ENCODE measurements around the gene GGT7.
"Not testable (repeated sequence)": the region's sequence is repeated elsewhere in the genome, so short reads cannot be mapped to it uniquely, and the experiment has no call there.

GGT7 gene

GRCh38 chr20:34880971-34881370 is 8.3 kb upstream of the GGT7 start:
- DNase-seq: not testable (repeated sequence)

GRCh38 chr20:34880215-34880850 is 7.7 kb upstream of the GGT7 start:
- DNase-seq: no peak

- no peak for DNase-seq
Observed at GRCh38 chr20:34876406-34877282, 4.0 kb upstream of the GGT7 start, which contains the start of gene ACSS2. ACSS2 (plus strand) TSS chr20:34876612; CDS start chr20:34876646, 34 bp downstream.

GRCh38 chr20:34875642-34876405 is 3.2 kb upstream of the GGT7 start:
- peak; percentile 98 for DNase-seq

GRCh38 chr20:34874094-34874654 is 1.5 kb upstream of the GGT7 start:
- DNase-seq: peak; percentile 83

- DNase-seq: no peak
Observed at GRCh38 chr20:34873583-34874093, 982 bp upstream of the GGT7 start.

- DNase-seq: no peak
Observed at GRCh38 chr20:34871966-34872621, 562 bp downstream of the GGT7 start.

GRCh38 chr20:34871320-34871926 is 1.2 kb downstream of the GGT7 start:
- no peak for DNase-seq

- DNase-seq: no peak
Observed at GRCh38 chr20:34864216-34864615, 8.4 kb downstream of the GGT7 start.

GRCh38 chr20:34863421-34863965 is 9.2 kb downstream of the GGT7 start:
- no peak for DNase-seq

- no peak for DNase-seq
Observed at GRCh38 chr20:34862724-34863123, 9.9 kb downstream of the GGT7 start.

- DNase-seq: no peak
Observed at GRCh38 chr20:34861386-34862084, 11.1 kb downstream of the GGT7 start.

GRCh38 chr20:34859826-34860545 is 12.7 kb downstream of the GGT7 start:
- no peak for DNase-seq

- DNase-seq: no peak
Observed at GRCh38 chr20:34859367-34859766, 13.3 kb downstream of the GGT7 start.

GRCh38 chr20:34852298-34852697 is 20.4 kb downstream of the GGT7 start:
- DNase-seq: no peak

GRCh38 chr20:34850969-34851368 is 21.7 kb downstream of the GGT7 start:
- no peak for DNase-seq

GRCh38 chr20:34849778-34850177 is 22.9 kb downstream of the GGT7 start:
- DNase-seq: no peak

GRCh38 chr20:34848597-34848996 is 24.1 kb downstream of the GGT7 start:
- no peak for DNase-seq

GRCh38 chr20:34843421-34843820 is 29.2 kb downstream of the GGT7 start:
- DNase-seq: no peak

- DNase-seq: no peak
Observed at GRCh38 chr20:34842143-34842542, 30.5 kb downstream of the GGT7 start.

Data from fibroblast of skin of right quadriceps (primary cell).